ENCODE measurements around the gene ZNF581.

The ZNF581 gene

GRCh38 chr19:55611983-55612645 lies 31.3 kb upstream of the ZNF581 start:
- no peak for DNase-seq

DNA sequence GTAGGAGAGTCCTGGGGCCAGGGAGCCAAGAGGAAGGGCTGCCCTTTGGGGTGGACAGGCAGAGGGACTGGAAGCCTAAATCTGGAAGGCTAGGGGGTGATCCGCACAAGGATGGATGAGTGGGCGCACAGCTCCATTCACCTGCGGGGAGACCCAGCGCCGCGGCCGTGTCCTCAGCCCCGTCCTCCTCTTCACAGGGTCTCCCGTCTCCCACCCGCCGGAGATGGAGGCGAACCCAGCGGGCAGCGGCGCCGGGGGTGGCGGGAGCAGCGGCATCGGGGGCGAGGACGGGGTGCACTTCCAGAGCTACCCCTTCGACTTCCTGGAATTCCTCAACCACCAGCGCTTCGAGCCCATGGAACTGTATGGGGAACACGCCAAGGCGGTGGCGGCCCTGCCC lies 30.1 kb upstream of the ZNF581 start:
- DNase-seq, result no peak

DNA sequence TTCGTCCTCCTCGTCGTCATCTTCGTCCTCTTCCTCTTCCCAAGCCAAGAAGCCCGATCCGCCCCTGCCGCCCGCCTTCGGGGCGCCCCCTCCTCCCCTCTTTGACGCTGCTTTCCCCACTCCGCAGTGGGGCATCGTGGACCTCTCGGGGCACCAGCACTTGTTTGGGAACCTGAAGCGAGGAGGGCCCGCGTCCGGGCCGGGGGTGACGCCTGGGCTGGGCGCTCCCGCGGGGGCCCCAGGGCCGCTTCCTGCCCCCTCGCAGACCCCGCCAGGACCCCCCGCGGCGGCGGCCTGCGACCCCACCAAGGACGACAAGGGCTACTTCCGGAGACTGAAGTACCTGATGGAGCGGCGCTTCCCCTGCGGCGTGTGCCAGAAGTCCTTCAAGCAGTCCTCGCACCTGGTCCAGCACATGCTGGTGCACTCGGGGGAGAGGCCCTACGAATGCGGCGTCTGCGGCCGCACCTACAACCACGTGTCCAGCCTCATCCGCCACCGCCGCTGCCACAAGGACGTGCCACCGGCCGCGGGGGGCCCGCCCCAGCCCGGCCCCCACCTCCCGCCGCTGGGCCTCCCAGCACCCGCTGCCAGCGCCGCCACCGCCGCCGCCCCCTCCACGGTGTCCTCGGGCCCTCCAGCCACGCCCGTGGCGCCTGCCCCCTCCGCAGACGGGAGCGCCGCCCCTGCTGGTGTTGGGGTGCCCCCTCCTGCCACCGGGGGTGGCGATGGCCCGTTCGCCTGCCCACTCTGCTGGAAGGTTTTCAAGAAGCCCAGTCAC lies 29.3 kb upstream of the ZNF581 start:
- DNase-seq, result no peak

DNA sequence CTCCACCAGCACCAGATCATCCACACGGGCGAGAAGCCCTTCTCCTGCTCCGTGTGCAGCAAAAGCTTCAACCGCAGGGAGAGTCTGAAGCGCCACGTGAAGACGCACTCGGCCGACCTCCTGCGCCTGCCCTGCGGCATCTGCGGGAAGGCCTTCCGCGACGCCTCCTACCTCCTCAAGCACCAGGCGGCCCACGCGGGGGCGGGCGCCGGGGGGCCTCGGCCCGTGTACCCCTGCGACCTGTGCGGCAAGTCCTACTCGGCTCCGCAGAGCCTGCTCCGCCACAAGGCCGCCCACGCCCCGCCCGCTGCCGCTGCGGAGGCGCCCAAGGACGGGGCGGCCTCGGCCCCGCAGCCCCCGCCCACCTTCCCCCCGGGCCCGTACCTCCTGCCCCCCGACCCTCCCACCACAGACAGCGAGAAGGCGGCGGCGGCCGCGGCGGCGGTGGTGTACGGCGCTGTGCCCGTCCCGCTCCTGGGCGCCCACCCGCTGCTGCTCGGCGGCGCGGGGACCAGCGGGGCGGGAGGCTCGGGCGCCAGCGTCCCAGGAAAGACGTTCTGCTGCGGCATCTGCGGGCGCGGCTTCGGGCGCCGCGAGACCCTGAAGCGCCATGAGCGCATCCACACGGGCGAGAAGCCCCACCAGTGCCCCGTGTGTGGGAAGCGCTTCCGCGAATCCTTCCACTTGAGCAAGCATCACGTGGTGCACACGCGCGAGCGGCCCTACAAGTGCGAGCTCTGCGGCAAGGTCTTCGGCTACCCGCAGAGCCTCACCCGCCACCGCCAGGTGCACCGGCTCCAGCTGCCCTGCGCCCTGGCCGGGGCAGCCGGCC lies 28.5 kb upstream of the ZNF581 start:
- no peak for DNase-seq

GRCh38 chr19:55615543-55616394 lies 27.7 kb upstream of the ZNF581 start:
- DNase-seq, result no peak

GRCh38 chr19:55616395-55616875 lies 27.0 kb upstream of the ZNF581 start:
- no peak for DNase-seq

DNA sequence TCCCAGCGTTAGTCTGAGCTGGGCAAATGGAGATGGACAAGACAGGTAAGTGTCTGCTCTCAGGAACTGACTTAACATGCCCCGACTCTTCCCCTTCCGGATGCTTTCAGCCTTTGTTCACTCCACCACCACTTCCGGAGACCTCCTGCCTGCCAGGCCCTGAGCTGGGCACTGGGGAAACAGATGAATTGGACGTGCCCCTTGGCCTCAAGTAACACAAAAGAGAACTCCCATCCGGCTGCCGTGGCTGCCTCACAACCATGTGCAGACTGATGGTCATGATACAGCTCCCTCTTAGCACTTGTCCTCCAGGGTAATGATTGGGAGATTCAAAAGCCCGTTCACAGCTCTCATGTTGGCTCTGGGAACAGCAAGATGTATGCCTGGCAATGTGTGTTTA lies 26.0 kb upstream of the ZNF581 start:
- DNase-seq, result no peak

DNA sequence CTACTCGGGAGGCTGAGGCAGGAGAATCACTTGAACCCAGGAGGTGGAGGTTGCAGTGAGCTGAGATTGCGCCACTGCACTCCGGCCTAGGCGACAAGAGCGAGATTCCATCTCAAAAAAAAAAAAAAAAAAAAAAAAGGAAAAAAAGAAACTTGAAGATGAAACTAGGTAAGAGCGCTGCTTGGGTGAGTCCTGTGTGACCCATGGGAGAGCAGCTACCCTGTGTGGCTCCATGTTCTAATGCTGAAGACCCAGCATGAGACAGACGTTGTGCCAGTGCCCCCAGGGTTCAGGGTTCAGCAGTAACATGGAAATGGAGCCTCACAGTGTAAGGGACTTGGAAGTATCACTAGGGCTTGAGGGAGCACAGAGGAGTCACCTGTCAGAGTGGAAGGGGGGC lies 25.0 kb upstream of the ZNF581 start:
- no peak for DNase-seq

DNA sequence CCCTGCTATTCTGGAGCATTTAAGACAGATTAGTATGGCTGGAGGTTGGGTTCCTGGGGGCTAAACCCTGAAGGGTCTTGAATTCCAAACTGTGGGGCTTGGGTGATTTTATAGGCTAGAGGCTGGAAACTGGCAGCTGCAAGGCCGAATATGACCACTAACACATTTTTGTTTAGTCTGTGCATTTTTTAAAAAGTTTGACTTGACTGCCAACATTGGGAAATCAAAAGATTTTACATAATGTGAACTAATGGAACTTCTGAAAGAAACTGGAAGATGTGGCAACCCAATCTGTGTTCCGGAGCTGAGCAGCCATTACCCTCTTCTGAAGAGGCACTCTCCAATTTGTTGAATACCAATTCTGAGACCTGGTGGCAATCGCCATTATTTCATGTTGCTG lies 24.2 kb upstream of the ZNF581 start:
- DNase-seq, result no peak

DNA sequence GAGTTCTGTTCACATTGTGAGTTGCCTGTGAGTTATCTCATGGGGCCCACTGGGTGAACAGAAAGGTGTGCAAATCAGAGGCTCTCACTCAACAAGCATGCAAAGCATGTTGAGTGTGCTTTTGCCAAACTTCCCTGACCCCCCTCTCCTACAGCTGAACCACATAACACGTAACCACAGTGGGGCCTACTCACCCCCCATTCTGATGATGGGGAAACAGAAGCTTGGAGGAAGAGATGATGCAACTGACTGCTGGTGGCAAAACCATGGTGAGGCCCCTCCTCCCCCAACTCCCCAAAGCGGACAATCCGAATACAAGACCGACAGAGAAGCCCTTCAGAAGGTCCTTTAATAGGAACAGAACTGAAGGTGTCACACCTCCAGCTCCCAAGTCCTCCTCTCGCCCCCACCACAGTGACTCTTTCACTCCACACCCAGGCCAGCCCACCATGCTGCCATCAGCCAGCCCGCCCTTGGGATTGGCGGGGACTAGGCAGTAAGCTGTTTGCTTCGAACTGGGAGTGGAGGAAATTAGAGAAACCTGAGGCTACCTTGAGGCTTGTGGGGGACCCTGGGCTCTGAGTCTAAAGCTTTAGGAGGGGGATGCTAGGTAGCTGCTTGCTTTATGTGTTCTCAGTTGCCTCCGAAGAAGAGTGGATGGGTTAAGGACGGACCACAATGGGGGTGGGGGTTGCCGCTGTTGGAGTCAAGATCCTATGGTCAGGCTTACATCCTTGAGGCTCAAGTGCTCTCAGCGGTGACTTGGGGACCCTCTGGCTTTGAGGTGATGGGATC lies 22.8 kb upstream of the ZNF581 start:
- no peak for DNase-seq

DNA sequence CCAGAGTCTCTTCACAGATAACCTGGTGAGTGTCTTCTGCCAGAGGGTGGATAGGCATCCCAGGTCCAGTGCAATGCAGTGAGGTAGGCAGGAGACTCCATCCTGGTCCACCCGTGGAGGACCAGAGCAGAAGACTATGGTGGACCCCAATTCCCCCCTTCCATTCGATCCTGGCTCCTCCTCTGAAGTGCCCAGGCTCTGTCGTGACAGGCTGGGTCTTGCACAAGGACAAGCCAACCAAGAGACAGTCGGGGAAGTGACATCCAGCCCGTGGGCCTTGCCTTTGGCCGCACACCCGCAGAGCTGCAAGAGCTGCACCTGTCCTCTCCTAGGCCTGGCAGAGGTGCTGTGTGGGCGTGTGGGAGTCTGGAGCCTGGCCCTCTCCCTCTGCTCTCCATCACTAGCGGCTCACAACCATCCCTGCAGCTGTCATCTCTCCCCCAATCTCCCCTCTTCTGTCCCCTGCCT lies 22.2 kb upstream of the ZNF581 start:
- DNase-seq, result no peak

DNA sequence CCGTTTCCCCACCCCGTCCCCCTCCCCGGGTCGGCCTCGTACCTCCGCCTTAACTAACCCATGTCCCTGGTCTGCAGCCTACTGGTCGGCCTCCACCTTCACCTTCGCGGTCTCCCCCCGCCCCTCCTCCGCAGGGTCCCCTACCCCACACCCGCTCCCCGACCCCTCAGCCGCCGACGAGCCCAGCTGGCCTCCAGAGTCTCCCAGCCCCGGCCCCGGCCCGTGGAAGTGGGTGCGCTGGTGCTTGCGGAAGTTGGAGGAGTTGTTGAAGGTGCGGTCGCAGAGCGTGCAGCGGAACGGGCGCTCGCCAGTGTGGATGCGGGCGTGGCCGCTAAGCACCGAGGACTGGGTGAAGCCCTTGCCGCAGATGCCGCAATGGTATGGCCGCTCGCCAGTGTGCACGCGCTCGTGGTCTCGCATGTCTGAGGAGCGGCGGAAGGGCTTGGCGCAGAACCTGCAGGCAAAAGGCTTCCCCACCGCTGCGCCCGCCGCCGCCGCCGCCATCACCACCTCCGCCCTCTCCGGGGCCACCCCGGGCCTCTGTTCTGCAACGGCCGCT lies 21.7 kb upstream of the ZNF581 start:
- DNase-seq, result no peak

DNA sequence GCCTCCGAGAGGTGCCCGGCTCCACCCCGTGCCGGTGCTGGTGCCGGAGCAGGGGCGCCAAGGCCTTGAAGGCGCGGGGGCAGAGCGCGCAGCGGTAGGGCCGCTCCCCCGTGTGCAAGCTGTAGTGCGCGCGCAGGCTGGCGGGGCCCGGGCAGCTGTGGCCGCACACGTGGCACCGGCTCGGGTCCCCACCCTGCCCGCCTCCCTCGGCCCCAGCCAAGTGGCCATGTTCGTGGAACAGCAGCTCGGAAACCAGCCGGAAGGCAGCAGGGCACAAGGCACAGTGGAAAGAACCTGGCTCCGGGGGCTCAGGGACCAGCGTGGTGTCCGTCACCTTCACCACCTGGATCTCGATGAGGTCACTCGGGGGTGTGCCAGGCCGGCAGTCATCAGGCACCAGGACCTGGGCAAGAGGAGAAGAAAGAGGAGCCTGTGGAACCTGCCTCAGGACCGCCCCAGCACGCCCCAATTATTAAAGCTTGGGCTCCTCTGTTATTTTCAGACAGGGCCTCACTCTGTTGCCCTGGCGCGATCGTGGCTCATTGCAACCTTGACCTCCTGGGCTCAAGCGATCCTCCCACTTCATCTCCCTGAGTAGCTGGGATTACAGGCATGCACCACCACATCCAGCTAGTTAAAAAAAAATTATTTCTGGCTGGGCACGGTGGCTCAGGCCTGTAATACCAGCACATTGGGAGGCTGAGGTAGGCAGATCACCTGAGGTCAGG lies 21.0 kb upstream of the ZNF581 start:
- DNase-seq, result no peak

GRCh38 chr19:55623130-55623529 lies 20.3 kb upstream of the ZNF581 start:
- DNase-seq, result no peak

- DNase-seq, result no peak
Observed at GRCh38 chr19:55623561-55623960, 19.9 kb upstream of the ZNF581 start.

DNA sequence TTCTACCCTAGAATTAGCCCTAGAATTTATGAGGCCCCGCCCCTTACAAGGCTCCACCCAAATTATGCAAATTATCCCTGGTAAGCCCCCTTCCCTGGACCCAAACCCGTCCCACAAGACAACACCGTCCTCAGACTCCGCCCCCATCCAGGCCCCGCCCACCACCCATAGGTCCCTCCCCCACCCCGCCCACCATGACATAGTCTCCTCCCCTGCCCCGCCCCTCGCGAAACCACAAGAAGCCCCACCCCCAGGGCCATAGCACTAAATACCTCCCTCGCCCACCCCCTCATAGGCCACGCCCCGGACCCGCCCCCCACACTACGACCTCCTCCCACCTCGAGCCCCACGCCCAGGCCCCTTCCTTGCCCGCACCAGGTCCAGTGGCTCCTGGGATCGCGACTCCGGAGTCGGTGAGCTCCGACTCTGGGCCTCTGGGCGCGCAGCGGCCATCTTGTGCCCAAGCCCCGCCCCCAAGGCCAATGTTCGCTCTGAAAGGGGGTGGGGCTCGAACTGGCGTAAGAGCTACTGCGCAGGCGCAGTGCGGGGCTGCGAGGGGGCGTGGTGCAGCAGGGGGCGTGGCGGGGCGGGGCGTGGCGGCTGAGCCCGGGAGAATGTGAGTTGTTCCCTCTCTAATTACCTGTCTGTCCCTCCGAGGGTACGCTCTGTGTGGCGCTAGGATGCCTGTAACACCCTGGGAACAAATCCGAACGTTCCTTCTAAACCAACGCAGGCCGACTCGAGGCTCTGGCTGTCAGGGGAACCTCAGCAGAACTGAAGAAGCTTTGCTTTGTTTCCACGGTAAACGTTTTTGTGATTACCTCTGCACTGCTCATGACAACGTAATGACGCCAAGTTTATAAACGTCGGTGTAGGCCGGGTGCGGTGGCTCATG lies 19.1 kb upstream of the ZNF581 start, which contains the start of gene ZNF784:
Gene ZNF784, minus strand, starts transcription at position 458 of the 895 bp plus-strand sequence. Its CDS starts 5 bp downstream, at position 453.
- DNase-seq, result peak; percentile 87

DNA sequence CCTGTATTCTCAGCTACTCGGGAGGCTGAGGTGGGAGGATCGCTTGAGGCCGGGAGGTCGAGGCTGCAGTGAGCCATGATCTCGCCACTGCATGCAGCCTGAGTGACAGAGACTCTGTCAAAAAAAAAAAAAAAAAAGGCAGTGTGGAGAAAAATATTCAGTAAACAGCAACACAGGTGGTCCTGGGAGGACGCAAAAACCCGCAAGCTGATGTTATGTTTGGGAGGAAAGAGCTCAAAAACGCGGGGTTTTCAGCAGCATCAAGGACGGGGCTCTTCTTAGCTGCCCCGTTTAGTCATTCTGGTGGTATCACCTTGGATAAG lies 18.5 kb upstream of the ZNF581 start:
- no peak for DNase-seq

GRCh38 chr19:55626350-55626749 lies 17.1 kb upstream of the ZNF581 start:
- DNase-seq, result no peak

DNA sequence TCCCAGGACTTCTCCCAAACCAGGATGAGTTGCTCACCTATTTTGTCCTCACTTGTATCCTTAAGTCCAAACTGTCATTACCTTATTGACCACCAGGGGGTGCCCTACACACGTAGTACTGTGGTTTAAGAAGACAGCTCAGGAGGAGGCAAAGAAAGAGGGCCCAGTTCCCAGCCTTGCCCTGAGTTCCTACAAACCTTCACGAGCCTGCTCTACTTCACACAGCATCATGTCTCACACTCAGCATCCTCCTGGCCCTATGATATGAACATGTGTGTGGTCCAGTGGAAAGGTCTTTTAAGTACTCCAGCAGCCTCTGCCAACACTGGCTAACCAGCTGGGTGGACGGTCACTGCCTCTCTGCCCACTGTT lies 11.0 kb upstream of the ZNF581 start:
- DNase-seq, result peak; percentile 78

GRCh38 chr19:55633861-55634260 lies 9.6 kb upstream of the ZNF581 start:
- no peak for DNase-seq

Measured in NCI-H774 (cell line).